ENCODE data around the gene ACTR5. TPM values are rescaled to one million over a fixed set of nuclear protein-coding genes. Genes with fewer than 3 reads are reported as not detected.
A peak's percentile ranks its signal among the peaks of the same experiment; 100 is the strongest.

Gene ACTR5
- total RNA-seq, 2 donors from 2014 or later: 8.0 to 8.1 TPM

GRCh38 chr20:38805502-38805957 is 57.3 kb downstream of the ACTR5 start, which contains the start of gene PPP1R16B:
TSS of gene PPP1R16B (plus strand) at chr20:38805697. CDS start at chr20:38835926, 30,229 bp downstream.
- ATAC-seq (ENCODE audit: insufficient number of reproducible peaks, low FRiP score, low read depth): no peak
- Histone ChIP-seq H3K4me3 (peak within 1 kb of the TSS; percentile 74), H3K4me1 (ENCODE audit: control insufficient read depth in 1 of 2, low read depth in 2 of 2) (peaks cover 11 to 22% of the 10 kb centered on the region in 2 donors), H3K36me3 (no peaks in the 10 kb centered on the region), H3K27me3 (replicated peaks; ENCODE audit: insufficient read depth) (no peaks in the 10 kb centered on the region), H3K27ac (no peak within 1 kb of the TSS), H3K9me3 (no peaks in the 10 kb centered on the region)
- no peak for DNase-seq (ENCODE audit: low spot score)
- no peak for TF ChIP-seq CTCF (IDR thresholded peaks at IDR 0.05)

GRCh38 chr20:38805958-38806854 is 57.9 kb downstream of the ACTR5 start:
- Histone ChIP-seq H3K4me3 (peak overlapping the region; percentile 74), H3K27me3 (replicated peaks; ENCODE audit: insufficient read depth) (no peaks in the 10 kb centered on the region), H3K9me3 (no peaks in the 10 kb centered on the region), H3K36me3 (no peaks in the 10 kb centered on the region), H3K27ac (no peak overlapping the region), H3K4me1 (ENCODE audit: control insufficient read depth in 1 of 2, low read depth in 2 of 2) (peaks cover 11 to 22% of the 10 kb centered on the region in 2 donors)
- no peak for TF ChIP-seq CTCF (IDR thresholded peaks at IDR 0.05)
- no peak for DNase-seq (ENCODE audit: low spot score)
- ATAC-seq (ENCODE audit: insufficient number of reproducible peaks, low FRiP score, low read depth): no peak

- Histone ChIP-seq H3K9me3 (no peaks in the 10 kb centered on the region), H3K36me3 (no peaks in the 10 kb centered on the region), H3K4me3 (peak overlapping the region; percentile 74), H3K27me3 (replicated peaks; ENCODE audit: insufficient read depth) (no peaks in the 10 kb centered on the region), H3K4me1 (ENCODE audit: control insufficient read depth in 1 of 2, low read depth in 2 of 2) (peaks cover 11 to 22% of the 10 kb centered on the region in 2 donors), H3K27ac (no peak overlapping the region)
- DNase-seq (ENCODE audit: low spot score): no peak
- ATAC-seq (ENCODE audit: insufficient number of reproducible peaks, low FRiP score, low read depth): no peak
- no peak for TF ChIP-seq CTCF (IDR thresholded peaks at IDR 0.05)
Observed at GRCh38 chr20:38806855-38807655, 58.8 kb downstream of the ACTR5 start.

- no peaks in the 10 kb centered on the region for H3K27me3 ChIP-seq (replicated peaks; ENCODE audit: insufficient read depth)
- H3K4me1 ChIP-seq (ENCODE audit: control insufficient read depth in 1 of 2, low read depth in 2 of 2): peaks cover 11 to 22% of the 10 kb centered on the region in 2 donors
- H3K27ac ChIP-seq: no peak overlapping the region
- H3K9me3 ChIP-seq: no peaks in the 10 kb centered on the region
- no peak for ATAC-seq (ENCODE audit: insufficient number of reproducible peaks, low FRiP score, low read depth)
- no peak for TF ChIP-seq CTCF (IDR thresholded peaks at IDR 0.05)
- H3K4me3 ChIP-seq: no peak overlapping the region
- DNase-seq (ENCODE audit: low spot score): no peak
- H3K36me3 ChIP-seq: no peaks in the 10 kb centered on the region
Observed at GRCh38 chr20:38809942-38810341, 61.7 kb downstream of the ACTR5 start.

All from thoracic aorta (tissue), 2 donors.